H1 (cell line): ENCODE results near the gene SNAPC2. TPM values are rescaled to one million over a fixed set of nuclear protein-coding genes. Genes with fewer than 3 reads are reported as not detected.

ENCODE experiments used
- CTCF ChIA-PET: fragments of 300-600 bp; sonication (Branson Sonifier 250); formaldehyde crosslinking; loops from one replicate; lab custom pipeline; 2021; ENCODE audit not compliant: partially characterized antibody; lab: Charles Lee
- POLR2A ChIA-PET: fragments of 300-600 bp; sonication (Branson Sonifier 250); formaldehyde crosslinking; loops from one replicate; lab custom pipeline; 2021; ENCODE audit warnings: inconsistent platforms; ENCODE audit not compliant: partially characterized antibody; lab: Charles Lee
- DNase-seq, 2 experiments: peaks; one replicate each; pipeline versions ENCODE4 v3.0.0 to v3.0.0-alpha.2; 2010 to 2022; ENCODE audit warnings: low spot score in 2 of 2, low read depth in 1 of 2, mixed read lengths in 1 of 2
- FAIRE-seq: peaks from 2 replicates; lab custom pipeline; 2011; peaks lifted over from hg19 to GRCh38; lab: Jason Lieb, UNC
- H2AFZ ChIP-seq: 2 replicates; pipeline ENCODE4 v1.8.1; 2012; ENCODE audit warnings: low read length, inconsistent platforms
- H2AK5ac ChIP-seq: 2 replicates; pipeline ENCODE4 v1.6.1; 2013; ENCODE audit warnings: low read depth, low read length
- H2BK120ac ChIP-seq: replicated peaks from 2 replicates; pipeline ENCODE3; 2013; ENCODE audit warnings: low read depth, low read length, inconsistent platforms
- H2BK12ac ChIP-seq: 2 replicates; pipeline ENCODE4 v1.6.1; 2013; ENCODE audit warnings: low read depth, low read length
- H2BK15ac ChIP-seq: 2 replicates; pipeline ENCODE4 v1.6.1; 2013; ENCODE audit warnings: low read length
- H2BK20ac ChIP-seq: 2 replicates; pipeline ENCODE4 v1.6.1; 2013; ENCODE audit warnings: low read length
- H2BK5ac ChIP-seq: 2 replicates; pipeline ENCODE4 v1.6.1; 2013; ENCODE audit warnings: low read depth, low read length
- H3K14ac ChIP-seq: 2 replicates; pipeline ENCODE4 v1.6.1; 2013; ENCODE audit warnings: inconsistent platforms; ENCODE audit not compliant: insufficient read length
- H3K18ac ChIP-seq: 2 replicates; pipeline ENCODE4 v1.6.1; 2013; ENCODE audit warnings: low read length; ENCODE audit errors: extremely low read depth
- H3K23ac ChIP-seq: 2 replicates; pipeline ENCODE4 v1.6.1; 2013; ENCODE audit warnings: inconsistent platforms; ENCODE audit not compliant: insufficient read length
- H3K23me2 ChIP-seq: 2 replicates; pipeline ENCODE4 v1.6.1; 2013; ENCODE audit warnings: low read depth, low read length
- H3K27ac ChIP-seq: 2 replicates; pipeline ENCODE4 v1.6.1; 2011; ENCODE audit warnings: low read depth, low read length, inconsistent platforms
- H3K27me3 ChIP-seq, 4 experiments: replicated peaks in 1 of 4; 1 replicate in 1 of 4; 2 replicates in 3 of 4; pipeline versions ENCODE4 v1.6.1 to v1.8.1; 2011 to 2013; ENCODE audit warnings: low read length in 3 of 4, mild to moderate bottlenecking in 3 of 4, inconsistent platforms in 2 of 4, mixed read lengths in 2 of 4, moderate library complexity in 1 of 4; ENCODE audit not compliant: control insufficient read depth in 3 of 4, insufficient read depth in 3 of 4; ENCODE audit errors: extremely low read depth in 1 of 4
- H3K36me3 ChIP-seq, 4 experiments: 2 replicates each; pipeline versions ENCODE4 v1.6.1 to v1.8.1; 2011 to 2013; ENCODE audit warnings: mild to moderate bottlenecking in 4 of 4, low read length in 3 of 4, moderate library complexity in 2 of 4, control low read depth in 1 of 4, inconsistent platforms in 1 of 4; ENCODE audit not compliant: insufficient read depth in 4 of 4, control insufficient read depth in 2 of 4
- H3K4ac ChIP-seq: replicated peaks from 2 replicates; pipeline ENCODE3; 2013; ENCODE audit warnings: low read length, low read depth, mixed read lengths, inconsistent platforms; ENCODE audit not compliant: insufficient read length
- H3K4me1 ChIP-seq, 4 experiments: replicated peaks in 1 of 4; 1 replicate in 1 of 4; 2 replicates in 3 of 4; pipeline versions ENCODE4 v1.6.1 to v1.8.1; 2011 to 2013; ENCODE audit warnings: low read length in 3 of 4, inconsistent platforms in 2 of 4, mixed read lengths in 1 of 4; ENCODE audit not compliant: insufficient read depth in 4 of 4, control insufficient read depth in 3 of 4
- H3K4me2 ChIP-seq, 2 experiments: 2 replicates each; pipeline versions ENCODE4 v1.6.1 to v1.8.1; 2011 to 2013; ENCODE audit warnings: low read depth in 2 of 2, low read length in 2 of 2, control low read depth in 1 of 2, inconsistent platforms in 1 of 2, mild to moderate bottlenecking in 1 of 2; ENCODE audit not compliant: insufficient read depth in 1 of 2
- H3K4me3 ChIP-seq, 4 experiments: fragments of 200-600, 300-600 bp in 1 of 4; sonication (generic), shearing (Covaris generic), sonication (Bioruptor Twin) in 1 of 4; 2 replicates each; pipeline versions ENCODE4 v1.5.1 to v1.8.1; 2011 to 2016; ENCODE audit warnings: low read length in 4 of 4, low read depth in 3 of 4, control low read depth in 2 of 4, inconsistent platforms in 2 of 4, mild to moderate bottlenecking in 2 of 4, mixed read lengths in 1 of 4, moderate library complexity in 1 of 4; ENCODE audit not compliant: insufficient read depth in 2 of 4; ENCODE audit errors: extremely low read depth in 1 of 4
- H3K56ac ChIP-seq: replicated peaks from 2 replicates; pipeline ENCODE3; 2013; ENCODE audit warnings: low read depth, mild to moderate bottlenecking, mixed read lengths, low read length, inconsistent platforms; ENCODE audit not compliant: insufficient read length
- H3K79me1 ChIP-seq: 2 replicates; pipeline ENCODE4 v1.6.1; 2013; ENCODE audit warnings: low read depth, low read length, control low read depth
- H3K79me2 ChIP-seq, 2 experiments: 2 replicates each; pipeline versions ENCODE4 v1.6.1 to v1.8.1; 2012 to 2013; ENCODE audit warnings: low read length in 2 of 2, mild to moderate bottlenecking in 2 of 2, inconsistent platforms in 1 of 2; ENCODE audit not compliant: insufficient read depth in 2 of 2, control insufficient read depth in 1 of 2
- H3K9ac ChIP-seq, 4 experiments: replicated peaks in 1 of 4; 1 replicate in 1 of 4; 2 replicates in 3 of 4; pipeline versions ENCODE4 v1.6.1 to v1.8.1; 2011 to 2013; ENCODE audit warnings: low read depth in 3 of 4, low read length in 3 of 4, control low read depth in 2 of 4, mild to moderate bottlenecking in 2 of 4, moderate library complexity in 2 of 4, inconsistent platforms in 1 of 4; ENCODE audit errors: extremely low read depth in 1 of 4
- H3K9me3 ChIP-seq, 2 experiments: 2 replicates each; pipeline versions ENCODE4 v1.6.1 to v1.8.1; 2012 to 2013; ENCODE audit warnings: mild to moderate bottlenecking in 2 of 2, moderate library complexity in 2 of 2, control low read depth in 1 of 2, inconsistent platforms in 1 of 2, low read depth in 1 of 2, low read length in 1 of 2, mixed read lengths in 1 of 2; ENCODE audit not compliant: insufficient read depth in 2 of 2
- H4K20me1 ChIP-seq, 2 experiments: replicated peaks in 1 of 2; 2 replicates each; pipeline versions ENCODE3 to v1.8.1; 2011 to 2013; ENCODE audit warnings: inconsistent platforms in 2 of 2, low read length in 2 of 2, mild to moderate bottlenecking in 1 of 2; ENCODE audit not compliant: insufficient read depth in 2 of 2, control insufficient read depth in 1 of 2
- H4K5ac ChIP-seq: 2 replicates; pipeline ENCODE4 v1.6.1; 2013; ENCODE audit warnings: low read length, low read depth, mixed read lengths, inconsistent platforms; ENCODE audit not compliant: insufficient read length
- H4K8ac ChIP-seq: 2 replicates; pipeline ENCODE4 v1.8.0; 2013; ENCODE audit warnings: mild to moderate bottlenecking, moderate library complexity, low read length, inconsistent platforms; ENCODE audit not compliant: insufficient read depth; ENCODE audit errors: extremely low read depth
- H4K91ac ChIP-seq: replicated peaks from 2 replicates; pipeline ENCODE3; 2013; ENCODE audit warnings: low read length, mixed read lengths, inconsistent platforms; ENCODE audit not compliant: insufficient read length
- KDM1A ChIP-seq: fragments of 200-600, 300-600 bp; sonication (generic); IDR thresholded peaks from 2 replicates; pipeline ENCODE4 v1.7.1; 2016; ENCODE audit warnings: mild to moderate bottlenecking, low read length, borderline replicate concordance
- TAF1 ChIP-seq: IDR thresholded peaks from 2 replicates; pipeline ENCODE4 v1.6.1; 2011; ENCODE audit warnings: mild to moderate bottlenecking, low read depth, low read length
- WGBS, 2 experiments: shearing (Covaris generic) in 1 of 2; methylation state at CpG; one replicate each; pipeline versions ENCODE4 v1.1.6 to v1.1.7; 2013 to 2015; ENCODE audit warnings: low lambda C conversion rate in 2 of 2, mixed read lengths in 2 of 2, inconsistent platforms in 1 of 2, low coverage in 1 of 2, missing lambda C conversion rate in 1 of 2; ENCODE audit not compliant: insufficient replicate concordance in 2 of 2, insufficient coverage in 1 of 2, insufficient read length in 1 of 2; ENCODE audit errors: extremely low coverage in 1 of 2, missing lambda C conversion rate in 1 of 2; 5-methylcytosine and 5-hydroxymethylcytosine counted together
- polyA plus RNA-seq, 7 experiments: library from polyadenylated mRNA; depleted of rRNA in 3 of 7; stranded (reverse) in 5 of 7; unstranded in 2 of 7; fragments of >200 nt in 5 of 7; fragments of 200-250 nt in 2 of 7; gene quantifications; 1 replicate in 5 of 7; 2 replicates in 1 of 7; 4 replicates in 1 of 7; pipeline versions ENCODE4 v1.2.1 to v1.2.3, GENCODE V29; 2011 to 2013; ENCODE audit warnings: missing spikeins in 2 of 7, mixed read lengths in 2 of 7
- total RNA-seq: library from RNA; stranded (reverse); fragmentation: NEBNext Ultra II Directional; extraction: Animal tissue kit (Norgen Biotek cat#: 25700); gene quantifications from 2 replicates; pipeline ENCODE4 v1.2.1, GENCODE V29; 2021

The SNAPC2 gene
- total and polyA plus RNA-seq, 2 of the 8 experiments (the other 6 are each of a cell fraction or from before 2014, with no cell fraction given), result 18.2 to 20.3 TPM

DNA sequence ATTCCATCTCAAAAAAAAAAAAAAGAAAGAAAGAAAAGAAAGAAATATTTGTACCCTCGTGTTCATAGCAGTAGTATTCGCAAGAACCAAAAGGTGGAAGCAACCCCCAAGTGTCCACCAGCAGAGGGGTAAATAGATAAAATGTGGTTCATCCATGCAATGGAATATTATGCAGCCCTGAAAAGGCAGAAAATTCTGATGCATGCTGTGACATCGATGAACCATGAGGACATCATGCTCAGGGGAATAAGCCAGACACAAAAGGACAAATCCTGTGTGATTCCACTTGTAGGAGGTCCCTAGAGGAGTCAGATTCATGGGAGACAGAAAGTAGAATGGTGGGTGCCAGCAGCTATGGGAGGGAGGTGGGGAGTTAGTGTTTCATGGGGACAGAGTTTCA is 38.2 kb upstream of the SNAPC2 start:
- H3K4ac ChIP-seq, result no peak overlapping the region
- WGBS, 2 experiments, result 88% methylated on average over 3 of the region's 3 CpGs; no CpG with 5 or more reads in 1 of the 2 experiments

More for the DNA sequence above, 38.2 kb upstream of the SNAPC2 start:
- peaks cover 1% of the 10 kb centered on the region; the same call in 1 of the 2 replicates for H3K23me2 ChIP-seq
- H2BK15ac ChIP-seq, result no peak overlapping the region
- FAIRE-seq, result no peak
- TF ChIP-seq TAF1, result no peak
- peak; percentile 63; the same call in 1 of the 2 replicates for TF ChIP-seq KDM1A
- TF ChIP-seq, all 59 proteins: peak for 1
- Histone ChIP-seq H3K79me1 (no peaks in the 10 kb centered on the region), H3K27me3 (no peaks in the 10 kb centered on the region), H2BK5ac (no peak overlapping the region), H2AK5ac (no peak overlapping the region), H4K5ac (no peak overlapping the region), H2BK120ac (no peak overlapping the region), H2AFZ (no peak overlapping the region), H3K36me3 (no peaks in the 10 kb centered on the region), H2BK12ac (no peak overlapping the region), H4K91ac (no peak overlapping the region), H2BK20ac (0 out of 2 replicates have a peak overlapping the region, but pooled peaks have one; percentile 18), H3K27ac (no peak overlapping the region), H4K8ac (no peak overlapping the region), H3K18ac (no peak overlapping the region), H3K4me3 (no peak overlapping the region), H3K56ac (no peak overlapping the region), H3K4me2 (no peak overlapping the region), H3K9me3 (no peaks in the 10 kb centered on the region), H3K23ac (no peak overlapping the region), H3K79me2 (no peaks in the 10 kb centered on the region), H3K14ac (no peak overlapping the region), H3K4me1 (no peaks in the 10 kb centered on the region), H3K9ac (no peak overlapping the region), H4K20me1 (no peaks in the 10 kb centered on the region)
- ChIA-PET CTCF (interaction anchor here (0.7 to 3.0 kb wide), 3 partner anchors 13 to 29 kb away, joined by 3 to 13 read pairs (median 8); partner anchors contain the start of gene MAP2K7), POLR2A (interaction anchor here (0.6 to 1.8 kb wide), 4 partner anchors 9 to 316 kb away, joined by 3 to 6 read pairs (median 4); partner anchors contain the start of gene CTXN1)
- no peak for DNase-seq
